GM12892 (cell line): ENCODE measurements around the gene ACOT8.

Experiments
- POLR2A ChIP-seq: IDR thresholded peaks from 2 replicates; pipeline ENCODE4 v1.6.1; 2011; ENCODE audit warnings: low read depth, low read length, control low read depth
- POLR2AphosphoS5 ChIP-seq: IDR thresholded peaks from 2 replicates; pipeline ENCODE4 v1.6.1; 2011; ENCODE audit warnings: low read depth, low read length, control low read depth

DNA sequence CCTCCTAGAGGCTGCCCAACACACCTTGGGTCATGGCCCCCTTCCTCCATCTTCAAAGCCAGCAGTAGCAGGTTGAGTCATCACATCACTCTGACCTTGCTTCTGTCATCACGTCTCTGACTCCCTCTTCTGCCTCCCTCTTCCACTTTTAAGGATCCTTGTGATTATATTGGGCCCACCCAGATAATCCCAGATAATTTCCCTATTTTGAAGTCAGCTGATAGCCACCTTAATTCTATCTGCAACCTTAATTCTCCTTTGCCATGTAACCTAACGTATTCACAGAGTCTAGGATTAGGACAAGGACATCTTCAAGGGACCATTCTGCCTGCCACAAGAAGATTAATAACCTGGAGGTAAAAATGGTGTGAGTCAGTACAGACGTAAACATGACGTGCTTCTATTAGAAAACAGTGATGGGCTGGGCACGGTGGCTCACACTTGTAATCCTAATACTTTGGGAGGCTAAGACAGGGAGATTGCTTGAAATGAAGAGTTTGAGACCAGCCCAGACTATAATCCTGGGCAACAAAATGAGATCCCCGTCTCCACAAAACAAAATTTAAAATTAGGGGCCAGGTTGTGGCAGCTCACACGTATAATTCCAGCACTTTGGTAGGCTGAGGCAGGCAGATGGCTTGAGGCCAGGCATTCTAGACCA lies 3.5 kb upstream of the ACOT8 start:
- no peak for TF ChIP-seq POLR2AphosphoS5
- no peak for TF ChIP-seq POLR2A
